Left colon (tissue), 2 donors: Measurements from ENCODE around the gene ERI2. TPM values are rescaled to one million over a fixed set of nuclear protein-coding genes. Genes with fewer than 3 reads are reported as not detected.

Experiments
- total RNA-seq, 2 donors: library from RNA; stranded (reverse); fragmentation: NEBNext Ultra II Directional; extraction: Animal tissue kit (Norgen Biotek cat#: 25700); gene quantifications; one replicate each; pipeline ENCODE4 v1.2.1, GENCODE V29; 2021
- donor health status: DM: no; HTN: no; CAD: no.
- donor health status: DM: yes; HTN: yes; CAD: no.

The ERI2 gene
- total RNA-seq, 2 donors from 2014 or later = 24.9 to 26.8 TPM

Other genes starting within 250 kb of the ERI2 start
- gene ACSM2B, start 230.1 kb downstream of the ERI2 start, total RNA-seq = not detected
- 1 to 10 TPM in 1 of 2 donors, under 1 TPM in 1; 0.36 to 2.7 TPM for gene ACSM1, start 108.8 kb downstream of the ERI2 start, total RNA-seq
- 10 to 100 TPM; 28.4 to 30.8 TPM for gene THUMPD1, start 64.7 kb downstream of the ERI2 start, total RNA-seq
- 10 to 100 TPM; 40.9 to 48.0 TPM for gene ACSM3, start 42.5 kb downstream of the ERI2 start, total RNA-seq
- 1 to 10 TPM; 3.0 to 4.9 TPM for gene REXO5, start 55 bp upstream of the ERI2 start, total RNA-seq
- 10 to 100 TPM; 12.4 to 14.0 TPM for gene DCUN1D3, start 93.9 kb upstream of the ERI2 start, total RNA-seq
- gene LYRM1, start 94.3 kb upstream of the ERI2 start, total RNA-seq = 10 to 100 TPM; 11.7 to 20.1 TPM